NCI-H460 (cell line): ENCODE data around the gene PHLPP1. TPM values are rescaled to one million over a fixed set of nuclear protein-coding genes. Genes with fewer than 3 reads are reported as not detected.

Experiments
- DNase-seq: peaks from one replicate; pipeline ENCODE4 v3.0.0-alpha.2; 2016; ENCODE audit warnings: low read depth; ENCODE audit errors: extremely low read depth
- total RNA-seq: library from RNA; depleted of rRNA; stranded (reverse); fragments of >200 nt; shearing (Covaris generic); gene quantifications from 2 replicates; pipeline ENCODE4 v1.2.3, GENCODE V29; 2014

The PHLPP1 gene
- total RNA-seq, 1 experiment from 2014 or later, result 2.1 TPM

- no peak for DNase-seq
Observed at GRCh38 chr18:62974928-62975675, 259.8 kb downstream of the PHLPP1 start.

- no peak for DNase-seq
Observed at GRCh38 chr18:62975785-62976184, 260.4 kb downstream of the PHLPP1 start.

- DNase-seq, result no peak
Observed at GRCh38 chr18:62976227-62976626, 260.9 kb downstream of the PHLPP1 start.

GRCh38 chr18:62977512-62977911, 262.2 kb downstream of the PHLPP1 start:
- DNase-seq, result no peak

- no peak for DNase-seq
Observed at GRCh38 chr18:62978251-62979049, 263.1 kb downstream of the PHLPP1 start.

- no peak for DNase-seq
Observed at GRCh38 chr18:62979176-62979575, 263.8 kb downstream of the PHLPP1 start.

GRCh38 chr18:62979900-62980299, 264.6 kb downstream of the PHLPP1 start:
- no peak for DNase-seq

GRCh38 chr18:62981566-62981965, 266.2 kb downstream of the PHLPP1 start:
- DNase-seq, result no peak

- DNase-seq, result peak; percentile 47
Observed at GRCh38 chr18:62982600-62983251, 267.4 kb downstream of the PHLPP1 start.

- no peak for DNase-seq
Observed at GRCh38 chr18:62984656-62985315, 269.4 kb downstream of the PHLPP1 start.

GRCh38 chr18:62986490-62986889, 271.1 kb downstream of the PHLPP1 start:
- no peak for DNase-seq

- DNase-seq, result no peak
Observed at GRCh38 chr18:62987055-62987830, 271.9 kb downstream of the PHLPP1 start.

GRCh38 chr18:62987859-62988258, 272.5 kb downstream of the PHLPP1 start:
- no peak for DNase-seq

- no peak for DNase-seq
Observed at GRCh38 chr18:62988471-62988870, 273.1 kb downstream of the PHLPP1 start.

GRCh38 chr18:62989195-62989594, 273.9 kb downstream of the PHLPP1 start:
- DNase-seq, result no peak

GRCh38 chr18:62990653-62991052, 275.3 kb downstream of the PHLPP1 start:
- no peak for DNase-seq

- DNase-seq, result no peak
Observed at GRCh38 chr18:62991389-62991788, 276.0 kb downstream of the PHLPP1 start.

GRCh38 chr18:62991959-62992358, 276.6 kb downstream of the PHLPP1 start:
- no peak for DNase-seq

GRCh38 chr18:62992877-62993365, 277.6 kb downstream of the PHLPP1 start:
- DNase-seq, result no peak

- DNase-seq, result no peak
Observed at GRCh38 chr18:62996566-62996965, 281.2 kb downstream of the PHLPP1 start.
